Uterus (tissue), 4 donors: Measurements from ENCODE around the gene CLMN. TPM values are rescaled to one million over a fixed set of nuclear protein-coding genes. Genes with fewer than 3 reads are reported as not detected.
A peak's percentile ranks its signal among the peaks of the same experiment; 100 is the strongest.

ENCODE experiments used
- DNase-seq, 2 donors: peaks; one replicate each; pipeline ENCODE4 v3.0.0-alpha.2; 2019 to 2020
- H3K27ac ChIP-seq, 2 donors: fragments of 200-600 bp; sonication (generic); 1 replicate in 1 of 2; 2 replicates in 1 of 2; pipeline ENCODE4 v1.5.1; 2016 to 2018
- H3K27me3 ChIP-seq, 2 donors: fragments of 200-600 bp; sonication (generic); one replicate each; pipeline ENCODE4 v1.5.1; 2018 to 2019; ENCODE audit warnings: control low read depth in 1 of 2
- H3K36me3 ChIP-seq, 2 donors: fragments of 200-600 bp; sonication (generic); one replicate each; pipeline ENCODE4 v1.5.1; 2019; ENCODE audit warnings: control low read depth in 1 of 2
- H3K4me1 ChIP-seq, 2 donors: fragments of 200-600 bp; sonication (generic); one replicate each; pipeline ENCODE4 v1.5.1; 2018 to 2019; ENCODE audit warnings: control low read depth in 1 of 2
- H3K4me3 ChIP-seq, 2 donors: fragments of 200-600 bp; sonication (generic); 1 replicate in 1 of 2; 2 replicates in 1 of 2; pipeline ENCODE4 v1.5.1; 2018 to 2019; ENCODE audit warnings: mild to moderate bottlenecking in 1 of 2
- H3K9me3 ChIP-seq, 2 donors: fragments of 200-600 bp; sonication (generic); one replicate each; pipeline ENCODE4 v1.5.1; 2019; ENCODE audit warnings: control low read depth in 1 of 2
- CTCF ChIP-seq, 4 experiments: fragments of 200-600 bp in 2 of 4; fragments of 450-650 bp in 2 of 4; sonication (generic) in 2 of 4; IDR thresholded peaks; one replicate each; pipeline ENCODE4 v1.5.1; 2016 to 2019; ENCODE audit warnings: antibody characterized with exemption in 4 of 4, mild to moderate bottlenecking in 2 of 4, moderate library complexity in 1 of 4
- POLR2A ChIP-seq, 2 donors: fragments of 450-650 bp; IDR thresholded peaks; one replicate each; pipeline ENCODE4 v1.6.1; 2016; ENCODE audit warnings: antibody characterized with exemption in 2 of 2, mild to moderate bottlenecking in 1 of 2, moderate library complexity in 1 of 2
- intact Hi-C: fragments of 100-400 bp; cut with DNase I; formaldehyde crosslinking; loops from one replicate; pipeline ENCODE4 v1.15.1; 2023; ENCODE audit warnings: low total_unique reads
- total RNA-seq, 4 donors: library from RNA; depleted of rRNA in 3 of 4; stranded (reverse); fragments of >200 nt in 3 of 4; gene quantifications; one replicate each; pipeline versions ENCODE4 v1.1.0 to v1.2.4, GENCODE V29; 2014 to 2023
- donor health status: DM: yes; HTN: yes; CAD: no.

The CLMN gene
- total RNA-seq, 4 donors from 2014 or later, result 5.0 to 55.0 (median 12.4) TPM

- H3K9me3 ChIP-seq, result no peaks in the 10 kb centered on the region
- TF ChIP-seq POLR2A (IDR thresholded peaks at IDR 0.05) (no peak), CTCF (IDR thresholded peaks at IDR 0.05) (no peak)
- H3K4me1 ChIP-seq, result no peaks in the 10 kb centered on the region
- H3K27me3 ChIP-seq, result no peaks in the 10 kb centered on the region
- DNase-seq, result no peak
- intact Hi-C loops, result no loop called here
- H3K4me3 ChIP-seq, result no peak overlapping the region
- H3K36me3 ChIP-seq, result no peaks in the 10 kb centered on the region
- H3K27ac ChIP-seq, result no peak overlapping the region
Observed at GRCh38 chr14:95190346-95190840, 129.3 kb downstream of the CLMN start.

GRCh38 chr14:95189367-95190132 lies 130.2 kb downstream of the CLMN start:
- no peaks in the 10 kb centered on the region for H3K36me3 ChIP-seq
- no peak overlapping the region for H3K4me3 ChIP-seq
- no peaks in the 10 kb centered on the region for H3K4me1 ChIP-seq
- intact Hi-C loops, result no loop called here
- no peaks in the 10 kb centered on the region for H3K9me3 ChIP-seq
- H3K27ac ChIP-seq, result no peak overlapping the region
- no peak for TF ChIP-seq CTCF (IDR thresholded peaks at IDR 0.05)
- TF ChIP-seq POLR2A (IDR thresholded peaks at IDR 0.05), result no peak
- no peak for DNase-seq
- no peaks in the 10 kb centered on the region for H3K27me3 ChIP-seq

GRCh38 chr14:95188380-95188779 lies 131.3 kb downstream of the CLMN start:
- no peaks in the 10 kb centered on the region for H3K9me3 ChIP-seq
- H3K4me3 ChIP-seq, result no peak overlapping the region
- TF ChIP-seq POLR2A (IDR thresholded peaks at IDR 0.05) (no peak), CTCF (IDR thresholded peaks at IDR 0.05) (no peak)
- H3K27me3 ChIP-seq, result no peaks in the 10 kb centered on the region
- H3K27ac ChIP-seq, result no peak overlapping the region
- H3K36me3 ChIP-seq, result no peaks in the 10 kb centered on the region
- DNase-seq, result no peak
- no peaks in the 10 kb centered on the region for H3K4me1 ChIP-seq
- intact Hi-C loops, result no loop called here

GRCh38 chr14:95185767-95186392 lies 133.8 kb downstream of the CLMN start:
- intact Hi-C loops, result no loop called here
- no peaks in the 10 kb centered on the region for H3K9me3 ChIP-seq
- no peaks in the 10 kb centered on the region for H3K4me1 ChIP-seq
- no peaks in the 10 kb centered on the region for H3K36me3 ChIP-seq
- TF ChIP-seq CTCF (IDR thresholded peaks at IDR 0.05) (no peak), POLR2A (IDR thresholded peaks at IDR 0.05) (no peak)
- no peak for DNase-seq
- H3K4me3 ChIP-seq, result no peak overlapping the region
- H3K27me3 ChIP-seq, result no peaks in the 10 kb centered on the region
- H3K27ac ChIP-seq, result peak overlapping the region; percentile 49 to 67
